Osteoblast (primary cell): ENCODE data around the gene GLT6D1. TPM values are rescaled to one million over a fixed set of nuclear protein-coding genes. Genes with fewer than 3 reads are reported as not detected.
A peak's percentile ranks its signal among the peaks of the same experiment; 100 is the strongest.

Experiments used
- DNase-seq: peaks from one replicate; pipeline ENCODE4 v3.0.0; 2011; ENCODE audit warnings: low spot score, mixed read lengths; ENCODE audit not compliant: insufficient read length; ENCODE audit errors: missing footprints
- H2AFZ ChIP-seq: 2 replicates; pipeline ENCODE4 v1.6.0; 2011; ENCODE audit warnings: mild to moderate bottlenecking, low read length
- H3K27ac ChIP-seq: 2 replicates; pipeline ENCODE4 v1.5.1; 2011; ENCODE audit warnings: mild to moderate bottlenecking, low read depth, low read length, moderate library complexity
- H3K27me3 ChIP-seq: 2 replicates; pipeline ENCODE4 v1.6.0; 2012; ENCODE audit warnings: mild to moderate bottlenecking, control low read depth, inconsistent platforms, low read length, moderate library complexity; ENCODE audit not compliant: insufficient read depth
- H3K36me3 ChIP-seq: 2 replicates; pipeline ENCODE4 v1.5.1; 2011; ENCODE audit warnings: mild to moderate bottlenecking, low read length, control low read depth, moderate library complexity; ENCODE audit not compliant: insufficient read depth
- H3K4me1 ChIP-seq: 2 replicates; pipeline ENCODE4 v1.5.1; 2011; ENCODE audit warnings: mild to moderate bottlenecking, low read length, control low read depth, moderate library complexity; ENCODE audit not compliant: insufficient read depth
- H3K4me2 ChIP-seq: 2 replicates; pipeline ENCODE4 v1.6.0; 2011; ENCODE audit warnings: mild to moderate bottlenecking, low read length; ENCODE audit not compliant: insufficient read depth
- H3K4me3 ChIP-seq: fragments of 200-600 bp; sonication (generic); 3 replicates; pipeline ENCODE4 v1.5.1; 2012; ENCODE audit warnings: mild to moderate bottlenecking, low read length, inconsistent platforms; ENCODE audit not compliant: insufficient read depth
- H3K79me2 ChIP-seq: 2 replicates; pipeline ENCODE4 v1.6.0; 2012; ENCODE audit warnings: mild to moderate bottlenecking, low read length, control low read depth, inconsistent platforms; ENCODE audit not compliant: insufficient read depth
- H3K9me3 ChIP-seq: 2 replicates; pipeline ENCODE4 v1.5.1; 2011; ENCODE audit warnings: low read depth, low read length, control low read depth
- H4K20me1 ChIP-seq: 2 replicates; pipeline ENCODE4 v1.6.0; 2012; ENCODE audit warnings: mild to moderate bottlenecking, low read length, control low read depth; ENCODE audit not compliant: insufficient read depth
- CTCF ChIP-seq: IDR thresholded peaks from 2 replicates; pipeline ENCODE4 v1.5.1; 2011; ENCODE audit warnings: mild to moderate bottlenecking, low read depth, low read length, moderate library complexity; ENCODE audit errors: extremely low read depth
- total RNA-seq: library from RNA; depleted of rRNA; stranded (reverse); fragments of >200 nt; gene quantifications from 2 replicates; pipeline ENCODE4 v1.2.3, GENCODE V29; 2012

GLT6D1 gene
- total RNA-seq, 1 donor, result not detected

- peak; percentile 49 for DNase-seq
- H3K36me3 ChIP-seq, result no peaks in the 10 kb centered on the region
- H3K79me2 ChIP-seq, result no peaks in the 10 kb centered on the region
- H3K27ac ChIP-seq, result no peak overlapping the region
- H3K27me3 ChIP-seq, result no peaks in the 10 kb centered on the region
- no peaks in the 10 kb centered on the region for H4K20me1 ChIP-seq
- H3K4me3 ChIP-seq, result no peak overlapping the region
- H2AFZ ChIP-seq, result no peak overlapping the region
- TF ChIP-seq CTCF, result no peak
- H3K4me2 ChIP-seq, result no peak overlapping the region
- no peaks in the 10 kb centered on the region for H3K4me1 ChIP-seq
- H3K9me3 ChIP-seq, result no peaks in the 10 kb centered on the region
Observed at GRCh38 chr9:135580664-135581380, 58.5 kb downstream of the GLT6D1 start.

- Histone ChIP-seq H2AFZ (no peak overlapping the region), H3K27ac (no peak overlapping the region), H3K9me3 (no peaks in the 10 kb centered on the region), H3K27me3 (no peaks in the 10 kb centered on the region), H3K36me3 (no peaks in the 10 kb centered on the region), H3K4me3 (no peak overlapping the region), H3K4me1 (no peaks in the 10 kb centered on the region), H3K4me2 (no peak overlapping the region), H3K79me2 (no peaks in the 10 kb centered on the region), H4K20me1 (no peaks in the 10 kb centered on the region)
- peak; percentile 57 for DNase-seq
- no peak for TF ChIP-seq CTCF
Observed at GRCh38 chr9:135579889-135580660, 59.3 kb downstream of the GLT6D1 start.

GRCh38 chr9:135579356-135579755 is 60.0 kb downstream of the GLT6D1 start:
- no peaks in the 10 kb centered on the region for H3K79me2 ChIP-seq
- no peaks in the 10 kb centered on the region for H4K20me1 ChIP-seq
- no peak overlapping the region for H3K4me3 ChIP-seq
- H3K4me2 ChIP-seq, result no peak overlapping the region
- no peak overlapping the region for H3K27ac ChIP-seq
- H3K27me3 ChIP-seq, result no peaks in the 10 kb centered on the region
- TF ChIP-seq CTCF, result no peak
- H3K36me3 ChIP-seq, result no peaks in the 10 kb centered on the region
- H3K9me3 ChIP-seq, result no peaks in the 10 kb centered on the region
- H3K4me1 ChIP-seq, result no peaks in the 10 kb centered on the region
- no peak for DNase-seq
- H2AFZ ChIP-seq, result no peak overlapping the region

GRCh38 chr9:135577256-135577655 is 62.1 kb downstream of the GLT6D1 start:
- no peaks in the 10 kb centered on the region for H3K4me1 ChIP-seq
- no peaks in the 10 kb centered on the region for H3K9me3 ChIP-seq
- no peak overlapping the region for H3K4me2 ChIP-seq
- no peak overlapping the region for H2AFZ ChIP-seq
- TF ChIP-seq CTCF, result no peak
- H3K4me3 ChIP-seq, result no peak overlapping the region
- H4K20me1 ChIP-seq, result no peaks in the 10 kb centered on the region
- H3K79me2 ChIP-seq, result no peaks in the 10 kb centered on the region
- no peak overlapping the region for H3K27ac ChIP-seq
- H3K27me3 ChIP-seq, result no peaks in the 10 kb centered on the region
- H3K36me3 ChIP-seq, result no peaks in the 10 kb centered on the region
- DNase-seq, result no peak
